Measurements from ENCODE around the gene SLC4A5.
"Not testable (repeated sequence)": the region's sequence is repeated elsewhere in the genome, so short reads cannot be mapped to it uniquely, and the experiment has no call there.

SLC4A5 gene

GRCh38 chr2:74262681-74263080 is 80.5 kb downstream of the SLC4A5 start:
- DNase-seq = no peak

- no peak for DNase-seq
These were observed 81.9 kb downstream of the SLC4A5 start for GRCh38 chr2:74261204-74261864.

GRCh38 chr2:74260495-74260894 is 82.7 kb downstream of the SLC4A5 start:
- no peak for DNase-seq

- DNase-seq = no peak
These were observed 83.5 kb downstream of the SLC4A5 start for GRCh38 chr2:74259733-74260132.

GRCh38 chr2:74259191-74259590 is 84.0 kb downstream of the SLC4A5 start:
- DNase-seq = no peak

GRCh38 chr2:74255660-74256213 is 87.5 kb downstream of the SLC4A5 start:
- DNase-seq = no peak

- no peak for DNase-seq
These were observed 89.3 kb downstream of the SLC4A5 start for GRCh38 chr2:74253971-74254310.

- no peak for DNase-seq
These were observed 89.8 kb downstream of the SLC4A5 start for GRCh38 chr2:74253306-74253970.

- DNase-seq = no peak
These were observed 90.4 kb downstream of the SLC4A5 start for GRCh38 chr2:74252862-74253261.

- no peak for DNase-seq
These were observed 91.2 kb downstream of the SLC4A5 start for GRCh38 chr2:74252036-74252435.

GRCh38 chr2:74250189-74250631 is 93.0 kb downstream of the SLC4A5 start:
- DNase-seq = no peak

- DNase-seq = no peak
These were observed 93.7 kb downstream of the SLC4A5 start for GRCh38 chr2:74249406-74250122.

GRCh38 chr2:74246496-74247195 is 96.6 kb downstream of the SLC4A5 start:
- DNase-seq = no peak

GRCh38 chr2:74244286-74244685 is 98.9 kb downstream of the SLC4A5 start:
- no peak for DNase-seq

- DNase-seq = no peak
These were observed 100.7 kb downstream of the SLC4A5 start for GRCh38 chr2:74242354-74243071.

GRCh38 chr2:74239346-74239745 is 103.9 kb downstream of the SLC4A5 start:
- DNase-seq = no peak

- peak; percentile 53 for DNase-seq
These were observed 104.3 kb downstream of the SLC4A5 start for GRCh38 chr2:74238879-74239278.

GRCh38 chr2:74235041-74235440 is 108.2 kb downstream of the SLC4A5 start:
- DNase-seq = no peak

GRCh38 chr2:74233648-74234047 is 109.6 kb downstream of the SLC4A5 start:
- no peak for DNase-seq

GRCh38 chr2:74232426-74232825 is 110.8 kb downstream of the SLC4A5 start:
- no peak for DNase-seq

- DNase-seq = not testable (repeated sequence)
These were observed 113.4 kb downstream of the SLC4A5 start for GRCh38 chr2:74229865-74230264.

GRCh38 chr2:74228772-74229171 is 114.4 kb downstream of the SLC4A5 start:
- no peak for DNase-seq
